Measurements from ENCODE around the gene CCL4L2.

- TF ChIP-seq POLR2A (IDR thresholded peaks at IDR 0.05; ENCODE audit: low read depth, low read length) (no peak), POLR2AphosphoS5 (IDR thresholded peaks at IDR 0.05; ENCODE audit: low read depth, low read length) (no peak)
These were observed 4.1 kb downstream of the CCL4L2 start for GRCh38 chr17:36214918-36215317.
